Superior temporal gyrus (tissue), 1 donor: Measurements from ENCODE around the gene HSPB9.

Experiments
- DNase-seq: peaks from one replicate; pipeline ENCODE4 v3.0.0-alpha.2; 2016; ENCODE audit errors: extremely low spot score

Gene HSPB9

GRCh38 chr17:42101513-42102292, 20.9 kb upstream of the HSPB9 start:
- DNase-seq: peak; percentile 78

- DNase-seq: no peak
Measured at GRCh38 chr17:42103221-42103954, 19.2 kb upstream of the HSPB9 start.

- no peak for DNase-seq
Measured at GRCh38 chr17:42104264-42104663, 18.3 kb upstream of the HSPB9 start.

- no peak for DNase-seq
Measured at GRCh38 chr17:42106009-42106408, 16.6 kb upstream of the HSPB9 start.

- DNase-seq: no peak
Measured at GRCh38 chr17:42107124-42107523, 15.5 kb upstream of the HSPB9 start.

GRCh38 chr17:42107597-42108576, 14.7 kb upstream of the HSPB9 start:
- no peak for DNase-seq

- no peak for DNase-seq
Measured at GRCh38 chr17:42109086-42109485, 13.5 kb upstream of the HSPB9 start.

GRCh38 chr17:42110301-42111264, 12.0 kb upstream of the HSPB9 start:
- DNase-seq: no peak

GRCh38 chr17:42111265-42111636, 11.4 kb upstream of the HSPB9 start:
- no peak for DNase-seq

- peak; percentile 53 for DNase-seq
Measured at GRCh38 chr17:42111871-42112551, 10.6 kb upstream of the HSPB9 start.

GRCh38 chr17:42112552-42113176, 9.9 kb upstream of the HSPB9 start, which contains the start of gene DHX58:
TSS of gene DHX58 (minus strand) at chr17:42112714. CDS start at chr17:42111892, 822 bp downstream.
- peak; percentile 84 for DNase-seq

- no peak for DNase-seq
Measured at GRCh38 chr17:42113293-42114069, 9.1 kb upstream of the HSPB9 start.

- DNase-seq: no peak
Measured at GRCh38 chr17:42114118-42114517, 8.5 kb upstream of the HSPB9 start.

GRCh38 chr17:42116705-42117396, 5.8 kb upstream of the HSPB9 start:
- peak; percentile 91 for DNase-seq

- no peak for DNase-seq
Measured at GRCh38 chr17:42117397-42118125, 5.0 kb upstream of the HSPB9 start.

GRCh38 chr17:42118126-42118510, 4.5 kb upstream of the HSPB9 start:
- no peak for DNase-seq

- DNase-seq: no peak
Measured at GRCh38 chr17:42118545-42118944, 4.1 kb upstream of the HSPB9 start.

GRCh38 chr17:42119301-42119700, 3.3 kb upstream of the HSPB9 start:
- DNase-seq: no peak
